Esophagus muscularis mucosa (tissue), 4 donors: ENCODE measurements around the gene ME3.

Experiments
- CTCF ChIP-seq, 3 experiments: fragments of 200-600 bp in 2 of 3; fragments of 450-650 bp in 1 of 3; sonication (generic) in 2 of 3; IDR thresholded peaks; one replicate each; pipeline ENCODE4 v1.5.1; 2017 to 2019; ENCODE audit warnings: antibody characterized with exemption in 3 of 3, mild to moderate bottlenecking in 2 of 3, moderate library complexity in 1 of 3
- EP300 ChIP-seq: sonication (generic); formaldehyde crosslinking; IDR thresholded peaks from one replicate; pipeline ENCODE4 v1.6.1; 2017; ENCODE audit warnings: antibody characterized with exemption
- POLR2A ChIP-seq: fragments of 450-650 bp; IDR thresholded peaks from one replicate; pipeline ENCODE4 v1.6.1; 2017; ENCODE audit warnings: antibody characterized with exemption, moderate library complexity, mild to moderate bottlenecking, low read depth
- POLR2AphosphoS5 ChIP-seq, 2 donors: sonication (generic); formaldehyde crosslinking; IDR thresholded peaks; one replicate each; pipeline ENCODE4 v1.6.1; 2017; ENCODE audit warnings: antibody characterized with exemption in 2 of 2

- no peak for TF ChIP-seq CTCF (IDR thresholded peaks at IDR 0.05)
- no peak for TF ChIP-seq POLR2A
- no peak for TF ChIP-seq EP300
- no peak for TF ChIP-seq POLR2AphosphoS5 (IDR thresholded peaks at IDR 0.05)
Observed at GRCh38 chr11:86515297-86516094, 156.9 kb downstream of the ME3 start.
